ENCODE data around the gene PDE4B. TPM values are rescaled to one million over a fixed set of nuclear protein-coding genes. Genes with fewer than 3 reads are reported as not detected.

The PDE4B gene
- total RNA-seq, 2 experiments from 2014 or later = 2.4 to 3.1 TPM

DNA sequence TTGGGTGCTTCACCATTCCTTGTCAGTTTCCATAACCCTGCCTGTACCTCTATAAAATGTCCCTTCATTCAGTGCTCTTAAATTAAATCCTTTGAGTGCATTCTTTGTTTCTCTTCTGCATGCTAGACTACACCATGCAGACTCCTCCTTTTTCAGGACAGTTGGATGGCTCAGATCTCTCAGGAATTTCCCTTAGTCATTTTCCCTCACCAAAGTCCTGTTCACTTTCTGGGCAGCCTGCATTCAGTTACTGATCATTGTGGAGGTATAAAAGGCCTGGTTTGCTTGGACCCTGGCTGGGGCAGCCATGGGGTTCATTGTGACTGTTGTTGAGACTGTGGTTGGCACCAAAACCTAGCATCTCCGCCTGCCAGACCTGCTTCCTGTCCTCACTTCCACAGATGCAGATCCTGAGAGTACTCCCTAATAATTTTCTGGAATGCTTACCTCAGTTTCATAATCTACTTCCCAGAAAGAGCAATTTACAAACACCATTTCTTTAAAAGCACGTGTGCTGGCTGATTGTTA lies 88.4 kb downstream of the PDE4B start:
- DNase-seq (ENCODE audit: low spot score) = no peak
- H3K79me2 ChIP-seq (ENCODE audit: insufficient read depth, low read depth, low read length) = no peaks in the 10 kb centered on the region
- ChIA-PET POLR2A (no interaction called here), CTCF (ENCODE audit: unreplicated experiment) (no interaction called here)
- H3K27ac ChIP-seq (ENCODE audit: low read depth, low read length, poor library complexity, severe bottlenecking) = no peak overlapping the region
- no peaks in the 10 kb centered on the region for H4K20me1 ChIP-seq (ENCODE audit: insufficient read depth, low read length)
- H3K4me1 ChIP-seq (ENCODE audit: insufficient read depth, low read length, poor library complexity, severe bottlenecking) = no peaks in the 10 kb centered on the region
- BruUV-seq (replicated peaks) = no TSS peak
- H3K36me3 ChIP-seq (ENCODE audit: insufficient read depth, low read length) = no peaks in the 10 kb centered on the region
- no peak overlapping the region for H2AFZ ChIP-seq (ENCODE audit: low read length)
- TF ChIP-seq EZH2phosphoT487 (IDR thresholded peaks at IDR 0.05; ENCODE audit: borderline replicate concordance, low read depth, low read length) = no peak
- TF ChIP-seq, protein P1, sequence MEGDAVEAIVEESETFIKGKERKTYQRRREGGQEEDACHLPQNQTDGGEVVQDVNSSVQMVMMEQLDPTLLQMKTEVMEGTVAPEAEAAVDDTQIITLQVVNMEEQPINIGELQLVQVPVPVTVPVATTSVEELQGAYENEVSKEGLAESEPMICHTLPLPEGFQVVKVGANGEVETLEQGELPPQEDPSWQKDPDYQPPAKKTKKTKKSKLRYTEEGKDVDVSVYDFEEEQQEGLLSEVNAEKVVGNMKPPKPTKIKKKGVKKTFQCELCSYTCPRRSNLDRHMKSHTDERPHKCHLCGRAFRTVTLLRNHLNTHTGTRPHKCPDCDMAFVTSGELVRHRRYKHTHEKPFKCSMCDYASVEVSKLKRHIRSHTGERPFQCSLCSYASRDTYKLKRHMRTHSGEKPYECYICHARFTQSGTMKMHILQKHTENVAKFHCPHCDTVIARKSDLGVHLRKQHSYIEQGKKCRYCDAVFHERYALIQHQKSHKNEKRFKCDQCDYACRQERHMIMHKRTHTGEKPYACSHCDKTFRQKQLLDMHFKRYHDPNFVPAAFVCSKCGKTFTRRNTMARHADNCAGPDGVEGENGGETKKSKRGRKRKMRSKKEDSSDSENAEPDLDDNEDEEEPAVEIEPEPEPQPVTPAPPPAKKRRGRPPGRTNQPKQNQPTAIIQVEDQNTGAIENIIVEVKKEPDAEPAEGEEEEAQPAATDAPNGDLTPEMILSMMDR (conservative IDR thresholded peaks at IDR 0.05; ENCODE audit: low read length) = no peak
- no peaks in the 10 kb centered on the region for H3K9me3 ChIP-seq (ENCODE audit: low read length)
- no peaks in the 10 kb centered on the region for H3K9me2 ChIP-seq (ENCODE audit: insufficient read depth, low read length)
- intact Hi-C loops (cut with micrococcal nuclease; ENCODE audit: unreplicated experiment) = no loop called here
- no peak overlapping the region for H3K4me3 ChIP-seq (ENCODE audit: low read depth, low read length, poor library complexity, severe bottlenecking)
- H3K4me2 ChIP-seq (ENCODE audit: low read length) = no peak overlapping the region

DNA sequence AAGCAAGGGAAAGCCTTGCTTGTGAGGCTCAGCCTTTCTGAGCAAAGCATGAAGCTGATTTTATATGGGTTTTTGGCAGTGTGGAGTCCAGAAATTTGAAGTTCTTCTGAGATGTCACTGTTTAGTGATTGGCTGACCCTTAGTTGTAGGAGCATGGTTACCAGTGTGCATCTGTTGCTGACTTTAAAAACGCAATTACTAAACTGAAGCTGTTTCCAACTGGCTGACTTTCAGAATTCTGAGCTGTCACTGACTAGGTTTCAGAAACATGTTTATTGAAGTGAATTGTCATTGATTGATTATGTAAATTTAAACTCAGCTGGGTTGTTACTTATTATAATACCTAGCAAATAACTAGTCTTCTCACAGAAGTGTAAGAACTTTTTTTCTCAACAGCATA lies 89.4 kb downstream of the PDE4B start:
- ChIA-PET POLR2A (no interaction called here), CTCF (ENCODE audit: unreplicated experiment) (no interaction called here)
- intact Hi-C loops (cut with micrococcal nuclease; ENCODE audit: unreplicated experiment) = no loop called here
- Histone ChIP-seq H3K9me2 (ENCODE audit: insufficient read depth, low read length) (no peaks in the 10 kb centered on the region), H3K36me3 (ENCODE audit: insufficient read depth, low read length) (no peaks in the 10 kb centered on the region), H3K4me3 (ENCODE audit: low read depth, low read length, poor library complexity, severe bottlenecking) (no peak overlapping the region), H3K9me3 (ENCODE audit: low read length) (no peaks in the 10 kb centered on the region), H3K4me2 (ENCODE audit: low read length) (no peak overlapping the region), H3K79me2 (ENCODE audit: insufficient read depth, low read depth, low read length) (no peaks in the 10 kb centered on the region), H2AFZ (ENCODE audit: low read length) (no peak overlapping the region), H4K20me1 (ENCODE audit: insufficient read depth, low read length) (no peaks in the 10 kb centered on the region), H3K27ac (ENCODE audit: low read depth, low read length, poor library complexity, severe bottlenecking) (no peak overlapping the region), H3K4me1 (ENCODE audit: insufficient read depth, low read length, poor library complexity, severe bottlenecking) (no peaks in the 10 kb centered on the region)
- no peak for TF ChIP-seq EZH2phosphoT487 (IDR thresholded peaks at IDR 0.05; ENCODE audit: borderline replicate concordance, low read depth, low read length)
- TF ChIP-seq, protein P1 (conservative IDR thresholded peaks at IDR 0.05; ENCODE audit: low read length) = no peak
- no peak for DNase-seq (ENCODE audit: low spot score)
- BruUV-seq (replicated peaks) = no TSS peak

DNA sequence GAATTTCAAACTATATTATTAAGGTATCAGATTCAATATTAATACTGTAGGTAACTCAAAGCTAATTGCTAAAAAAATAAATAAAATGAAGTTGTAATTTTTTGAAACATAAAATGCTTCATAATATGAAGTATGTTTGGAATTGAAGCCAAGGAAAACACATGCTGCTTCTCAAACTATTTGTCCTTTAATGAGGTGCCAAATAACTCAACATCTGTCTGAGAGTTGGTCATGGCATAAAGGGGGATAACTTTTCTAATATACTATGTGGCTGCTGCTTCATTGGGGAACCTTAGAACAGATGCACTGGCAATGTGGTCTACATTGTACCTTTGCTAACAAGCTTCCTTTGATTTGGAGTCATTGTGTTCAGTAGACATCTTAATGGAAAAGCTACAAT lies 96.7 kb downstream of the PDE4B start:
- ChIA-PET POLR2A (interaction anchor here (0.7 to 1.5 kb wide), 4 partner anchors 11 to 58 kb away, joined by 3 to 5 read pairs (median 3); no protein-coding TSS in a partner anchor), CTCF (ENCODE audit: unreplicated experiment) (no interaction called here)
- intact Hi-C loops (cut with micrococcal nuclease; ENCODE audit: unreplicated experiment) = no loop called here
- H3K4me2 ChIP-seq (ENCODE audit: low read length) = no peak overlapping the region
- H2AFZ ChIP-seq (ENCODE audit: low read length) = no peak overlapping the region
- H4K20me1 ChIP-seq (ENCODE audit: insufficient read depth, low read length) = no peaks in the 10 kb centered on the region
- H3K36me3 ChIP-seq (ENCODE audit: insufficient read depth, low read length) = no peaks in the 10 kb centered on the region
- no peak for TF ChIP-seq EZH2phosphoT487 (IDR thresholded peaks at IDR 0.05; ENCODE audit: borderline replicate concordance, low read depth, low read length)
- H3K4me3 ChIP-seq (ENCODE audit: low read depth, low read length, poor library complexity, severe bottlenecking) = no peak overlapping the region
- no peak overlapping the region for H3K27ac ChIP-seq (ENCODE audit: low read depth, low read length, poor library complexity, severe bottlenecking)
- no peaks in the 10 kb centered on the region for H3K9me3 ChIP-seq (ENCODE audit: low read length)
- no peaks in the 10 kb centered on the region for H3K4me1 ChIP-seq (ENCODE audit: insufficient read depth, low read length, poor library complexity, severe bottlenecking)
- no TSS peak for BruUV-seq (replicated peaks)
- H3K9me2 ChIP-seq (ENCODE audit: insufficient read depth, low read length) = no peaks in the 10 kb centered on the region
- no peak for DNase-seq (ENCODE audit: low spot score)
- no peaks in the 10 kb centered on the region for H3K79me2 ChIP-seq (ENCODE audit: insufficient read depth, low read depth, low read length)
